Putamen (tissue), 1 donor: Measurements from ENCODE around the gene GDA.
A peak's percentile ranks its signal among the peaks of the same experiment; 100 is the strongest.

Experiments used
- DNase-seq: peaks from one replicate; pipeline ENCODE4 v3.0.0-alpha.2; 2016; ENCODE audit warnings: low spot score

The GDA gene

GRCh38 chr9:72150661-72151060 lies 1.4 kb downstream of the GDA start:
- no peak for DNase-seq

GRCh38 chr9:72151104-72151503 lies 1.9 kb downstream of the GDA start:
- DNase-seq = no peak

- no peak for DNase-seq
Observed at GRCh38 chr9:72154468-72155285, 5.4 kb downstream of the GDA start.

GRCh38 chr9:72155301-72155700 lies 6.1 kb downstream of the GDA start:
- DNase-seq = no peak

- DNase-seq = no peak
Observed at GRCh38 chr9:72156586-72156985, 7.3 kb downstream of the GDA start.

- no peak for DNase-seq
Observed at GRCh38 chr9:72158680-72159079, 9.4 kb downstream of the GDA start.

GRCh38 chr9:72160446-72161123 lies 11.3 kb downstream of the GDA start:
- DNase-seq = no peak

GRCh38 chr9:72165326-72165725 lies 16.1 kb downstream of the GDA start:
- no peak for DNase-seq

GRCh38 chr9:72165821-72166547 lies 16.7 kb downstream of the GDA start:
- no peak for DNase-seq

- DNase-seq = no peak
Observed at GRCh38 chr9:72168075-72168474, 18.8 kb downstream of the GDA start.

- DNase-seq = no peak
Observed at GRCh38 chr9:72169178-72169577, 19.9 kb downstream of the GDA start.

- DNase-seq = no peak
Observed at GRCh38 chr9:72173080-72173479, 23.8 kb downstream of the GDA start.

- no peak for DNase-seq
Observed at GRCh38 chr9:72185561-72185960, 36.3 kb downstream of the GDA start.

- DNase-seq = no peak
Observed at GRCh38 chr9:72187121-72187695, 38.0 kb downstream of the GDA start.

- DNase-seq = no peak
Observed at GRCh38 chr9:72188232-72188631, 39.0 kb downstream of the GDA start.

- DNase-seq = no peak
Observed at GRCh38 chr9:72193478-72193881, 44.2 kb downstream of the GDA start.

- no peak for DNase-seq
Observed at GRCh38 chr9:72199238-72199637, 50.0 kb downstream of the GDA start.

GRCh38 chr9:72200452-72200851 lies 51.2 kb downstream of the GDA start:
- no peak for DNase-seq

- DNase-seq = no peak
Observed at GRCh38 chr9:72202009-72202408, 52.8 kb downstream of the GDA start.

GRCh38 chr9:72203205-72203803 lies 54.1 kb downstream of the GDA start:
- peak; percentile 11 for DNase-seq

- no peak for DNase-seq
Observed at GRCh38 chr9:72204062-72204461, 54.8 kb downstream of the GDA start.

GRCh38 chr9:72205513-72205912 lies 56.3 kb downstream of the GDA start:
- DNase-seq = no peak
